NOMO-1 treated with dmso at 0.1 percent for 144 hours (cell line): ENCODE measurements around the gene TBL1Y.
"Not testable (repeated sequence)": the region's sequence is repeated elsewhere in the genome, so short reads cannot be mapped to it uniquely, and the experiment has no call there.

ENCODE experiments used
- DNase-seq: peaks from one replicate; lab custom pipeline; 2025; ENCODE audit not compliant: unreplicated experiment; lab: John Stamatoyannopoulos, UW

Gene TBL1Y

GRCh38 chrY:6972271-6972887 is 61.9 kb downstream of the TBL1Y start:
- DNase-seq = no peak

GRCh38 chrY:6974971-6975370 is 64.5 kb downstream of the TBL1Y start:
- DNase-seq = no peak

- no peak for DNase-seq
Measured at GRCh38 chrY:6977783-6978182, 67.3 kb downstream of the TBL1Y start.

GRCh38 chrY:6983221-6983620 is 72.7 kb downstream of the TBL1Y start:
- no peak for DNase-seq

GRCh38 chrY:6987811-6988210 is 77.3 kb downstream of the TBL1Y start:
- no peak for DNase-seq

GRCh38 chrY:6989886-6990620 is 79.6 kb downstream of the TBL1Y start:
- no peak for DNase-seq

- DNase-seq = no peak
Measured at GRCh38 chrY:6992041-6992440, 81.5 kb downstream of the TBL1Y start.

GRCh38 chrY:6995987-6996386 is 85.5 kb downstream of the TBL1Y start:
- no peak for DNase-seq

GRCh38 chrY:6997503-6998066 is 87.1 kb downstream of the TBL1Y start:
- DNase-seq = no peak

GRCh38 chrY:6999905-7000304 is 89.4 kb downstream of the TBL1Y start:
- DNase-seq = no peak

GRCh38 chrY:7002581-7002980 is 92.1 kb downstream of the TBL1Y start:
- no peak for DNase-seq

GRCh38 chrY:7007911-7008310 is 97.4 kb downstream of the TBL1Y start:
- DNase-seq = no peak

- no peak for DNase-seq
Measured at GRCh38 chrY:7008578-7009355, 98.3 kb downstream of the TBL1Y start.

GRCh38 chrY:7013051-7013450 is 102.6 kb downstream of the TBL1Y start:
- DNase-seq = no peak

- DNase-seq = no peak
Measured at GRCh38 chrY:7016521-7016920, 106.0 kb downstream of the TBL1Y start.

GRCh38 chrY:7017244-7018080 is 107.0 kb downstream of the TBL1Y start:
- DNase-seq = no peak

- DNase-seq = no peak
Measured at GRCh38 chrY:7039037-7039436, 128.5 kb downstream of the TBL1Y start.

- DNase-seq = no peak
Measured at GRCh38 chrY:7040662-7041061, 130.2 kb downstream of the TBL1Y start.

- no peak for DNase-seq
Measured at GRCh38 chrY:7041983-7042382, 131.5 kb downstream of the TBL1Y start.

- not testable (repeated sequence) for DNase-seq
Measured at GRCh38 chrY:7052461-7052860, 142.0 kb downstream of the TBL1Y start.

- no peak for DNase-seq
Measured at GRCh38 chrY:7056886-7057285, 146.4 kb downstream of the TBL1Y start.
